ENCODE data around the gene TTC33. TPM values are rescaled to one million over a fixed set of nuclear protein-coding genes. Genes with fewer than 3 reads are reported as not detected.

Gene TTC33
- total RNA-seq, 4 donors from 2014 or later, result 5.0 to 12.6 (median 7.0) TPM

DNA sequence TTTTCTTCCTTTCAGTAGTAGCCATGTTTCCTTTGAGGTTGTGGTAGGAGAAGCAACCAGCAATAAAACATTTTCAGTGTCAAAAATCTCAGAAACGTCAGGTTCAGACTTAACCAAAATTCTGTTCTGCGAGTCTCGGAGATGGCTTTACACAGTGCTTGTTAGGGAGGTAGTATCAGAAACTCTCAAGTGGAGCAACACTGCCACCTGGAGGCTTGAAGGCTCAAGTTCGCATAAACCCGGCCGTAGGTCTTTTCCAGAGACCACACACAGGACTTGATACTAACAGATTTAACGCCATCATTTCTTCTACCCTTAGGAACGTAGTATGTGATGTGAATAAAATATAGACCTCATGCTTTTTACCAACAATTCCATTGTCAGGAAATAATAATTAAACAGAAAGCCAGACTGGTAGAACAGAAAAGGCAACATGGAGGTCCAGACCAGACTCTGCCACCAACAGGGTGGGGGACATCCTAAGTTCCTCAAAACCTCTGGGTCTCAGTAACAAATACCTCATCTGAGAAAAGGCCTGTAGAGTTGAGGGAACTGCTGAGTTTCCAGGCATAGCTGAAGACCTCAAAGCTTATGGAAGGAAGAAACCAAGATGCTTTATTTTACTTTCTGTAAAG is 67.5 kb downstream of the TTC33 start:
- peak; percentile 12 for DNase-seq
- Histone ChIP-seq H3K4me3 (peak overlapping the region in 1 of 4 donors; percentile 31), H3K27me3 (no peaks in the 10 kb centered on the region), H3K9me3 (no peaks in the 10 kb centered on the region), H3K4me1 (peaks cover 0 to 64% (median 6%) of the 10 kb centered on the region in 3 donors), H3K36me3 (peaks cover 0 to 20% (median 0%) of the 10 kb centered on the region in 3 donors), H3K27ac (peak overlapping the region in 2 of 4 donors; percentile 35 to 48)
- 0 to 2% methylated on average over 8 of the region's 8 CpGs for WGBS, 2 donors
- TF ChIP-seq POLR2A (IDR thresholded peaks at IDR 0.05), result no peak
- TF ChIP-seq, protein P1, sequence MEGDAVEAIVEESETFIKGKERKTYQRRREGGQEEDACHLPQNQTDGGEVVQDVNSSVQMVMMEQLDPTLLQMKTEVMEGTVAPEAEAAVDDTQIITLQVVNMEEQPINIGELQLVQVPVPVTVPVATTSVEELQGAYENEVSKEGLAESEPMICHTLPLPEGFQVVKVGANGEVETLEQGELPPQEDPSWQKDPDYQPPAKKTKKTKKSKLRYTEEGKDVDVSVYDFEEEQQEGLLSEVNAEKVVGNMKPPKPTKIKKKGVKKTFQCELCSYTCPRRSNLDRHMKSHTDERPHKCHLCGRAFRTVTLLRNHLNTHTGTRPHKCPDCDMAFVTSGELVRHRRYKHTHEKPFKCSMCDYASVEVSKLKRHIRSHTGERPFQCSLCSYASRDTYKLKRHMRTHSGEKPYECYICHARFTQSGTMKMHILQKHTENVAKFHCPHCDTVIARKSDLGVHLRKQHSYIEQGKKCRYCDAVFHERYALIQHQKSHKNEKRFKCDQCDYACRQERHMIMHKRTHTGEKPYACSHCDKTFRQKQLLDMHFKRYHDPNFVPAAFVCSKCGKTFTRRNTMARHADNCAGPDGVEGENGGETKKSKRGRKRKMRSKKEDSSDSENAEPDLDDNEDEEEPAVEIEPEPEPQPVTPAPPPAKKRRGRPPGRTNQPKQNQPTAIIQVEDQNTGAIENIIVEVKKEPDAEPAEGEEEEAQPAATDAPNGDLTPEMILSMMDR (IDR thresholded peaks at IDR 0.05), result peak; percentile 77 to 90 (median 86)
- intact Hi-C loops (cut with DNase I), result loop anchor here (5.0 kb wide), 1 partner anchor 971 kb away; no protein-coding TSS in a partner anchor

DNA sequence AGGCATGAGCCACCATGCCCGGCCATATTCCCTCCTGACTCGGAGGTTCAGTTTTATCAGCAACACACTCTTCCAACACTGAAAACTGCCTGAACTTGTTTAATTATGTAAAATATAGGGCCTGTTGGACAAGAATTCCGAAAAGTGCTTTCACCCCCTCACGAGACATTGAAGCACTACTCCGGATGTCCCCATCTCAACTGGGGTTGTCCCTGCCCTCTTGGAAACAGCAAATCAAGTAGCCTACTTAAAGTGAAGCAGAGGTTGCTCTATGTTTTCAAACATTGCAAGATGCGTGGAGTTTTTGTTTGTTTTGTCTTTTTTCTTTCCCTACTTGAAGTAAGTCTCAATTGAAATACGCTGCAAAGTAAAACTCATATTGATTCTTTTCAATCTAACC is 68.4 kb downstream of the TTC33 start:
- Histone ChIP-seq H3K36me3 (peaks cover 0 to 16% (median 0%) of the 10 kb centered on the region in 3 donors), H3K27me3 (no peaks in the 10 kb centered on the region), H3K4me1 (peaks cover 0 to 73% (median 6%) of the 10 kb centered on the region in 3 donors), H3K27ac (peak overlapping the region in 2 of 4 donors; percentile 32 to 48), H3K9me3 (no peaks in the 10 kb centered on the region), H3K4me3 (peak overlapping the region in 2 of 4 donors; percentile 2 to 31)
- no peak for DNase-seq
- intact Hi-C loops (cut with DNase I), result loop anchor here (5.0 kb wide), 1 partner anchor 970 kb away; no protein-coding TSS in a partner anchor
- TF ChIP-seq POLR2A (IDR thresholded peaks at IDR 0.05), result peak in 1 of 4 donors; percentile 22
- TF ChIP-seq, protein P1 (IDR thresholded peaks at IDR 0.05), result no peak
- WGBS, 2 donors, result 36 to 46% methylated on average over 7 of the region's 7 CpGs

DNA sequence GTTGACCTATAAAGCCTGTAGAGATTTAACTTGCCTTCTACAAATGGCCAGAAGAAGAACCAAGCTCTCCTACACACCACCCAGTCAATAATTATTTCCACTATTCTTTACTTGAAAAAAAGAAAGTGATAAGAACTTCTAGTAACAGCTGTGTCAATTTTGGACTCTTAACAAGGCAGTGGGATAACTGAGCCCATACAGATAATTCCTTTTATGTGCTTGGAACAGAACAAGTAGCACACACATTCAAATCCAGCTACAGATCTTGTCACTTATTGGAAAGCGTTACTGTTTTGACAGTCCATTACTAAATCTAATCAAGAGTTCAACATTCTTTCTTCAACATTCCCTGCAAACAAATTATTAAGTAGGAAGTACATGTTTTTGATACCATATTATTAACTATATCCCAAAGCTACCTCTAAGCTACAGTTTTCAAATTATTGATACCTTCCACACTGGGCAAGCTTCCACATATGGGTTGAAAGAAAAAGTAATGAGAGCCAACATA is 69.7 kb downstream of the TTC33 start:
- Histone ChIP-seq H3K4me1 (peaks cover 0 to 86% (median 9%) of the 10 kb centered on the region in 3 donors), H3K27ac (peak overlapping the region in 1 of 4 donors; percentile 32), H3K27me3 (peaks cover 0 to 10% (median 0%) of the 10 kb centered on the region in 4 donors), H3K36me3 (peaks cover 0 to 3% (median 0%) of the 10 kb centered on the region in 3 donors), H3K9me3 (no peaks in the 10 kb centered on the region), H3K4me3 (peak overlapping the region in 3 of 4 donors; percentile 2 to 31 (median 3))
- no peak for DNase-seq
- WGBS, 2 donors, result 74 to 82% methylated on average over 1 of the region's 1 CpG
- no peak for TF ChIP-seq POLR2A (IDR thresholded peaks at IDR 0.05)
- TF ChIP-seq, protein P1 (IDR thresholded peaks at IDR 0.05), result no peak
- intact Hi-C loops (cut with DNase I), result loop anchor here (5.0 kb wide), 1 partner anchor 969 kb away; no protein-coding TSS in a partner anchor

DNA sequence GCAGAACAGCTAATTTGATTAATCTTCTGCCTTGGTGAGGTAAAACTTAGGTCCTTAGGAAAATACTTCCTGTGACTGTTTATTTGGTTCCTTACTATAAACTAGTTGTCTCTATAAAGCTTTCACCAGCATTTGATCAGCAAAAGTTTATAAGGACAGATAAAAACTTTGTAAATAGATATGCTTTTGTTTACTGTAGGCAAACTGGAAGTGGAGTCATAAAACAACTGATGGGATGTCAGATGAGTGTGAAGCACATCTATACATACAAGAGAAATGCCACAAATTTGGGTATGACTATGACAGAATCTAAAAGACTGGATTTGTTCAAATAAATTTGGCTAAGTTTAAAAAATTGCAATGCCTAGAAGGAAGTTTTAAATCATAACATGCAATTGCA is 70.6 kb downstream of the TTC33 start:
- no peak for TF ChIP-seq POLR2A (IDR thresholded peaks at IDR 0.05)
- TF ChIP-seq, protein P1 (IDR thresholded peaks at IDR 0.05), result no peak
- H3K4me3 ChIP-seq, result peak overlapping the region in 2 of 4 donors; percentile 72 to 88
- H3K27ac ChIP-seq, result peak overlapping the region in 2 of 4 donors; percentile 98 to 99
- H3K9me3 ChIP-seq, result no peaks in the 10 kb centered on the region
- peaks cover 0 to 18% (median 0%) of the 10 kb centered on the region in 4 donors for H3K27me3 ChIP-seq
- H3K36me3 ChIP-seq, result no peaks in the 10 kb centered on the region
- DNase-seq, result no peak
- intact Hi-C loops (cut with DNase I), result loop anchor here (5.0 kb wide), 1 partner anchor 968 kb away; no protein-coding TSS in a partner anchor
- H3K4me1 ChIP-seq, result peaks cover 5 to 92% (median 17%) of the 10 kb centered on the region in 3 donors

DNA sequence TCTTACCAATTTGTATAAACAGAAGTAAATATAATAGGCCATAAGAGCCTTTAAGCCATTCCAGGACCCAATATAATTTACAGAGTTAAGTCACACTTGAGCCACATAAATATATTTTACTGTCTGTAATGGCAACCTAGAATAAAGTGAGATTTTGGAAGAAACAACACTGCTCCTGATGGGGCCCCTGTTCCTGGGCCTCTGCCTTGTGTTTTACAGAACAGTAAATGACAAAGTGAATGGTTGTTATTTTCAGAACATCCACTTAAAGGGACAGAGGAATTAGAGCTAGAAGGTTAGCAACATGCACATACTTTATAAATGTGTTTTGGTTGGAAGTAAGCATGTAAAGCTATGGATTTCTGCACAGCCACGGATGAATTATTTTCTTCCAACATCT is 72.5 kb downstream of the TTC33 start:
- WGBS, 2 donors, result 20 to 30% methylated on average over 1 of the region's 1 CpG
- peaks cover 0 to 19% (median 0%) of the 10 kb centered on the region in 4 donors for H3K27me3 ChIP-seq
- intact Hi-C loops (cut with DNase I), result no loop called here
- H3K4me1 ChIP-seq, result peaks cover 5 to 86% (median 23%) of the 10 kb centered on the region in 3 donors
- TF ChIP-seq, protein P1 (IDR thresholded peaks at IDR 0.05), result no peak
- no peak for TF ChIP-seq POLR2A (IDR thresholded peaks at IDR 0.05)
- H3K27ac ChIP-seq, result peak overlapping the region in 3 of 4 donors; percentile 93 to 99 (median 98)
- peak overlapping the region in 3 of 4 donors; percentile 72 to 88 (median 86) for H3K4me3 ChIP-seq
- H3K9me3 ChIP-seq, result no peaks in the 10 kb centered on the region
- DNase-seq, result no peak
- H3K36me3 ChIP-seq, result no peaks in the 10 kb centered on the region
